ENCODE measurements around the gene ENDOV. TPM values are rescaled to one million over a fixed set of nuclear protein-coding genes. Genes with fewer than 3 reads are reported as not detected.

The ENDOV gene
- total RNA-seq, 1 donor from 2014 or later = 9.7 TPM

DNA sequence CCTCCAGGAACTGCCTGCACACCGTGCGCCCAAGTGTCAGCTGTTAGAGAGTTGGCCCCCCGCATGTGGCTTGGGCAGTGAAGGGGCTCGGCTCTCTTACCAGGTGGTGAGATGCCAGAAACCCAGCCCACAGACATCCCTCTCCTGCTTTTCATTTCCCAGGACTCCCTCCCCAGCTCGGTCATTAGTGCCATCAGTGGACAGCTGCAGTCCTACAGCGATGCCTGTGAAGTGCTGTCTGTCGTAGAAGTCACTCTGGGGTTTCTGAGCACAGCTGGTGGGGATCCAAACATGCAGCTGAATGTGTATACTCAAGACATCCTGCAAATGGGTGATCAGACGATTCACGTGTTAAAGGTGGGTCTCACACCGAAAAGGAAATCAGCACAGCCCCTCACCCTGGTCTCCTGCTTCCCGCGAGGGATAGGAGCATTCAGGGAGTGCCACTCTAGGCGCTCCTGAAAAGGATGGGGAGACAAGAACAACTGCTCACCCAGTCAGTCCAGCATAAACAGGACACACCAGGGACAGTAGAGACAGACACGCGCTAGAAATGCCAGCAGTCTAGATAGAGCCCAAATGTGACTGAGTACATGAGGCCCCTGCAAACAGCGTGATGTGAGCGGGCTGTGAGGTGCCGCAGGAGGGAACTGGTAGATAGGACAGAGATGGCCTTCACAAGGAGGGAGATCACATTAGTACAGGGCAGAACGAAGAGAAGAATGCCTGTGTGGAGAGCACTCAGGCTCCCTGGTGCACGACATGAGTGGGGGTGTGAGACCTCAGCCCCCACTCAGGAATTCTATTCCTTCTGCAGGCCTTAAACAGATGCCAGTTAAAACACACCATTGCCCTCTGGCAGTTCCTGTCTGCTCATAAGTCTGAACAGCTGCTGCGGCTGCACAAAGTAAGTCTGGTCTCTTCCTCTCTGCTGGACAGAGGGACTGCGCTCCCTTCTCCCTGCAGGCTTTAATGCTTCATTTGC, 25.7 kb upstream of the ENDOV start:
- Mint-ChIP-seq H3K9me3 (no peaks in the 10 kb centered on the region), H3K4me3 (no peak overlapping the region), H3K36me3 (peaks cover 12% of the 10 kb centered on the region), H3K4me1 (peaks cover 9% of the 10 kb centered on the region), H3K27ac (no peak overlapping the region), H3K27me3 (ENCODE audit: insufficient read depth, low read depth) (no peaks in the 10 kb centered on the region)
- Histone ChIP-seq H2AFZ (replicated peaks) (no peak overlapping the region), H3F3A (ENCODE audit: low read depth) (no peaks in the 10 kb centered on the region), H3K27ac (no peak overlapping the region), H3K9me3 (ENCODE audit: low read depth) (no peaks in the 10 kb centered on the region), H3K36me3 (no peaks in the 10 kb centered on the region), H3K79me2 (ENCODE audit: low read depth) (no peaks in the 10 kb centered on the region), H3K4me1 (no peaks in the 10 kb centered on the region), H3K9ac (no peak overlapping the region), H4K20me1 (ENCODE audit: low read depth) (no peaks in the 10 kb centered on the region), H3K4me3 (no peak overlapping the region), H3K27me3 (no peaks in the 10 kb centered on the region), H3K4me2 (no peak overlapping the region)
- no peak for DNase-seq (ENCODE audit: low spot score)
- TF ChIP-seq EZH2 (IDR thresholded peaks at IDR 0.05) = no peak
- TF ChIP-seq, protein P1, sequence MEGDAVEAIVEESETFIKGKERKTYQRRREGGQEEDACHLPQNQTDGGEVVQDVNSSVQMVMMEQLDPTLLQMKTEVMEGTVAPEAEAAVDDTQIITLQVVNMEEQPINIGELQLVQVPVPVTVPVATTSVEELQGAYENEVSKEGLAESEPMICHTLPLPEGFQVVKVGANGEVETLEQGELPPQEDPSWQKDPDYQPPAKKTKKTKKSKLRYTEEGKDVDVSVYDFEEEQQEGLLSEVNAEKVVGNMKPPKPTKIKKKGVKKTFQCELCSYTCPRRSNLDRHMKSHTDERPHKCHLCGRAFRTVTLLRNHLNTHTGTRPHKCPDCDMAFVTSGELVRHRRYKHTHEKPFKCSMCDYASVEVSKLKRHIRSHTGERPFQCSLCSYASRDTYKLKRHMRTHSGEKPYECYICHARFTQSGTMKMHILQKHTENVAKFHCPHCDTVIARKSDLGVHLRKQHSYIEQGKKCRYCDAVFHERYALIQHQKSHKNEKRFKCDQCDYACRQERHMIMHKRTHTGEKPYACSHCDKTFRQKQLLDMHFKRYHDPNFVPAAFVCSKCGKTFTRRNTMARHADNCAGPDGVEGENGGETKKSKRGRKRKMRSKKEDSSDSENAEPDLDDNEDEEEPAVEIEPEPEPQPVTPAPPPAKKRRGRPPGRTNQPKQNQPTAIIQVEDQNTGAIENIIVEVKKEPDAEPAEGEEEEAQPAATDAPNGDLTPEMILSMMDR (IDR thresholded peaks at IDR 0.05) = no peak

DNA sequence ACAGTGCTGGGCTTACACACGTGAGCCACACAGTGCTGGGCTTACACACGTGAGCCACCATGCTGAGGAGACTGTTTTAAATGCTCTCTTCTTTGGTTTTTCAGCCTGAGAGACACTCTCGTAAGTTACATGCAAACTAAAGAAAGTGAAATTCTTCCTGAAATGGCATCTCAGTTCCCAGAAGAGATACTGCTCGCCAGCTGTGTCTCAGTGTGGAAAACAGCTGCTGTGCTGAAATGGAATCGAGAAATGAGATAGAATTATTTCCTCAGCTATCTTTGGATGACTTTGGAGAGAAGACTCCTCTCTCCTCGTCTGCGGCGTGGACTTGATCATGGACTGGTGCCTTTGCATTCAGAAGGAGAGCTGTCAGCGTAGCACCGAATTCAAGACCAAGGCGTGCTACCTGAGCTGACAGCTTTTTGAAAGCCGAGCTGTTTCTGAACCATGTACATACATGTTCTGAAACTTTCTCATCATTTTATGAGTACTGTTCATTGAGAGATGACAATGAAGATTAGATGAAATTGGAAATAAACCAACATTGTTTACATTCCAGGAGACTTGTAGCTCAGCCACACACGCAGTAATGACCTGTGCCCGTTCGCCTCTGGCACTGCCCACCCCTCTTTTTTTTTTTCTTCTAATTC, 21.6 kb upstream of the ENDOV start:
- H3K9me3 Mint-ChIP-seq = no peaks in the 10 kb centered on the region
- no peak for TF ChIP-seq EZH2phosphoT487 (IDR thresholded peaks at IDR 0.05)
- TF ChIP-seq EZH2 (IDR thresholded peaks at IDR 0.05) = no peak
- TF ChIP-seq, protein P1 (IDR thresholded peaks at IDR 0.05) = no peak
- no peak for DNase-seq (ENCODE audit: low spot score)
- Histone ChIP-seq H3K9me3 (ENCODE audit: low read depth) (no peaks in the 10 kb centered on the region), H3K4me3 (no peak overlapping the region), H2AFZ (replicated peaks) (no peak overlapping the region), H3F3A (ENCODE audit: low read depth) (peaks cover 9% of the 10 kb centered on the region), H3K27me3 (no peaks in the 10 kb centered on the region), H3K27ac (no peak overlapping the region), H3K4me2 (no peak overlapping the region), H3K9ac (no peak overlapping the region), H3K79me2 (ENCODE audit: low read depth) (no peaks in the 10 kb centered on the region), H3K36me3 (no peaks in the 10 kb centered on the region), H4K20me1 (ENCODE audit: low read depth) (no peaks in the 10 kb centered on the region), H3K4me1 (peaks cover 9% of the 10 kb centered on the region)
- H3K36me3 Mint-ChIP-seq = peaks cover 8% of the 10 kb centered on the region
- no peak overlapping the region for H3K4me3 Mint-ChIP-seq
- H3K4me1 Mint-ChIP-seq = peaks cover 32% of the 10 kb centered on the region
- peaks cover 2% of the 10 kb centered on the region for H3K27me3 Mint-ChIP-seq (ENCODE audit: insufficient read depth, low read depth)
- no peak overlapping the region for H3K27ac Mint-ChIP-seq

DNA sequence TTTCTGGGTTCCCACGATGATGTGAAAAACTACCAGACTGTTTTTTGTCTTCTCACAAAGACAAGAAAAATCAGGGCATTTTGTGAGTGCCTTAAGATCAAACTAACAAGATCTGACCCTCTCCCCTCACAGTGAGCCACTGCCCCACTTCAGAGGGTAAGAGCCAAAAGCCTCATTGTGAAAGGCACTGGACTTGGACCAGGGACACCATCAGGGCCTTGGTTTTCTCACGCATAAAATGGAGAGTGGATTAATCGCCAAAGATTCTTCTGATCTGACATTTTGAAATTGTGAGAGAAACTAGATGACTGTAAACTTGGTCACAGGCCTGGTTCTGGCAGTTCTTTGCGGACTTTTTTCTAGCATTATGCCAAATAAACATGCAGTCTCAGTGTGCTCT, 21.0 kb upstream of the ENDOV start:
- no peak overlapping the region for H3K4me2 ChIP-seq
- H3K9ac ChIP-seq = no peak overlapping the region
- no peak for TF ChIP-seq EZH2phosphoT487 (IDR thresholded peaks at IDR 0.05)
- TF ChIP-seq, protein P1 (IDR thresholded peaks at IDR 0.05) = no peak
- no peak for TF ChIP-seq EZH2 (IDR thresholded peaks at IDR 0.05)
- no peaks in the 10 kb centered on the region for H3K36me3 ChIP-seq
- peaks cover 32% of the 10 kb centered on the region for H3K4me1 Mint-ChIP-seq
- no peaks in the 10 kb centered on the region for H3K9me3 ChIP-seq (ENCODE audit: low read depth)
- peaks cover 2% of the 10 kb centered on the region for H3K27me3 Mint-ChIP-seq (ENCODE audit: insufficient read depth, low read depth)
- no peak overlapping the region for H3K4me3 Mint-ChIP-seq
- H3K79me2 ChIP-seq (ENCODE audit: low read depth) = no peaks in the 10 kb centered on the region
- H4K20me1 ChIP-seq (ENCODE audit: low read depth) = no peaks in the 10 kb centered on the region
- no peak overlapping the region for H3K27ac ChIP-seq
- peaks cover 15% of the 10 kb centered on the region for H3K4me1 ChIP-seq
- H3K27me3 ChIP-seq = no peaks in the 10 kb centered on the region
- H3K9me3 Mint-ChIP-seq = no peaks in the 10 kb centered on the region
- DNase-seq (ENCODE audit: low spot score) = no peak
- H3K4me3 ChIP-seq = no peak overlapping the region
- no peak overlapping the region for H3K27ac Mint-ChIP-seq
- H3K36me3 Mint-ChIP-seq = peaks cover 8% of the 10 kb centered on the region
- no peak overlapping the region for H2AFZ ChIP-seq (replicated peaks)
- peaks cover 9% of the 10 kb centered on the region for H3F3A ChIP-seq (ENCODE audit: low read depth)
